Tibial artery (tissue), 4 donors: ENCODE data around the gene NECTIN2.
"Not testable (repeated sequence)": the region's sequence is repeated elsewhere in the genome, so short reads cannot be mapped to it uniquely, and the experiment has no call there.

ENCODE experiments used
- DNase-seq, 2 donors: peaks; one replicate each; pipeline ENCODE4 v3.0.0-alpha.2; 2019
- H3K27ac ChIP-seq, 2 donors: fragments of 200-600 bp; sonication (generic) in 1 of 2; 1 replicate in 1 of 2; 2 replicates in 1 of 2; pipeline ENCODE4 v1.5.1; 2018 to 2019; ENCODE audit warnings: mild to moderate bottlenecking in 1 of 2
- H3K27me3 ChIP-seq, 2 donors: fragments of 200-600 bp; sonication (generic) in 1 of 2; one replicate each; pipeline versions ENCODE4 v1.5.1 to v1.6.0; 2016 to 2019
- H3K36me3 ChIP-seq, 3 donors: fragments of 200-600 bp; sonication (generic) in 2 of 3; one replicate each; pipeline ENCODE4 v1.5.1; 2016 to 2019; ENCODE audit warnings: mild to moderate bottlenecking in 2 of 3
- H3K4me1 ChIP-seq, 4 donors: fragments of 200-600 bp; sonication (generic) in 2 of 4; 1 replicate in 3 of 4; 2 replicates in 1 of 4; pipeline ENCODE4 v1.5.1; 2016 to 2019
- H3K4me3 ChIP-seq, 2 donors: fragments of 200-600 bp; sonication (generic) in 1 of 2; 1 replicate in 1 of 2; 2 replicates in 1 of 2; pipeline ENCODE4 v1.5.1; 2018 to 2019; ENCODE audit warnings: mild to moderate bottlenecking in 2 of 2
- H3K9me3 ChIP-seq, 3 donors: fragments of 200-600 bp; sonication (generic) in 1 of 3; one replicate each; pipeline ENCODE4 v1.5.1; 2016 to 2019
- intact Hi-C: fragments of 100-400 bp; cut with DNase I; formaldehyde crosslinking; loops from one replicate; pipeline ENCODE4 v1.15.0; 2023; ENCODE audit warnings: low total_unique reads
- TF ChIP-seq, protein P1 (sequence below), 2 experiments: fragments of 200-600 bp in 1 of 2; fragments of 450-650 bp in 1 of 2; IDR thresholded peaks; one replicate each; pipeline ENCODE4 v1.5.1; 2017 to 2019; ENCODE audit warnings: antibody characterized with exemption in 2 of 2, mild to moderate bottlenecking in 1 of 2, moderate library complexity in 1 of 2

Gene NECTIN2

DNA sequence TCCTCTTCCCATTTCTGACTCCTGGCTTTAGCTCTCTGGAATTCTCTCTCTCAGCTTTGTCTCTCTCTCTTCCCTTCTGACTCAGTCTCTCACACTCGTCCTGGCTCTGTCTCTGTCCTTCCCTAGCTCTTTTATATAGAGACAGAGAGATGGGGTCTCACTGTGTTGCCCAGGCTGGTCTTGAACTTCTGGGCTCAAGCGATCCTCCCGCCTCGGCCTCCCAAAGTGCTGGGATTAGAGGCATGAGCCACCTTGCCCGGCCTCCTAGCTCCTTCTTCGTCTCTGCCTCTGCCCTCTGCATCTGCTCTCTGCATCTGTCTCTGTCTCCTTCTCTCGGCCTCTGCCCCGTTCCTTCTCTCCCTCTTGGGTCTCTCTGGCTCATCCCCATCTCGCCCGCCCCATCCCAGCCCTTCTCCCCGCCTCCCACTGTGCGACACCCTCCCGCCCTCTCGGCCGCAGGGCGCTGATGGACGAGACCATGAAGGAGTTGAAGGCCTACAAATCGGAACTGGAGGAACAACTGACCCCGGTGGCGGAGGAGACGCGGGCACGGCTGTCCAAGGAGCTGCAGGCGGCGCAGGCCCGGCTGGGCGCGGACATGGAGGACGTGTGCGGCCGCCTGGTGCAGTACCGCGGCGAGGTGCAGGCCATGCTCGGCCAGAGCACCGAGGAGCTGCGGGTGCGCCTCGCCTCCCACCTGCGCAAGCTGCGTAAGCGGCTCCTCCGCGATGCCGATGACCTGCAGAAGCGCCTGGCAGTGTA lies 62.2 kb downstream of the NECTIN2 start:
- H3K27ac ChIP-seq = no peak overlapping the region
- H3K4me3 ChIP-seq = no peak overlapping the region
- intact Hi-C loops = loop anchor here (10.0 kb wide), 1 partner anchor 147 kb away; no protein-coding TSS in a partner anchor
- peaks cover 0 to 72% of the 10 kb centered on the region in 2 donors for H3K27me3 ChIP-seq
- H3K9me3 ChIP-seq = no peaks in the 10 kb centered on the region
- H3K36me3 ChIP-seq = peaks cover 0 to 1% (median 1%) of the 10 kb centered on the region in 3 donors
- peaks cover 0 to 25% (median 4%) of the 10 kb centered on the region in 4 donors for H3K4me1 ChIP-seq
- DNase-seq = no peak
- TF ChIP-seq, protein P1, sequence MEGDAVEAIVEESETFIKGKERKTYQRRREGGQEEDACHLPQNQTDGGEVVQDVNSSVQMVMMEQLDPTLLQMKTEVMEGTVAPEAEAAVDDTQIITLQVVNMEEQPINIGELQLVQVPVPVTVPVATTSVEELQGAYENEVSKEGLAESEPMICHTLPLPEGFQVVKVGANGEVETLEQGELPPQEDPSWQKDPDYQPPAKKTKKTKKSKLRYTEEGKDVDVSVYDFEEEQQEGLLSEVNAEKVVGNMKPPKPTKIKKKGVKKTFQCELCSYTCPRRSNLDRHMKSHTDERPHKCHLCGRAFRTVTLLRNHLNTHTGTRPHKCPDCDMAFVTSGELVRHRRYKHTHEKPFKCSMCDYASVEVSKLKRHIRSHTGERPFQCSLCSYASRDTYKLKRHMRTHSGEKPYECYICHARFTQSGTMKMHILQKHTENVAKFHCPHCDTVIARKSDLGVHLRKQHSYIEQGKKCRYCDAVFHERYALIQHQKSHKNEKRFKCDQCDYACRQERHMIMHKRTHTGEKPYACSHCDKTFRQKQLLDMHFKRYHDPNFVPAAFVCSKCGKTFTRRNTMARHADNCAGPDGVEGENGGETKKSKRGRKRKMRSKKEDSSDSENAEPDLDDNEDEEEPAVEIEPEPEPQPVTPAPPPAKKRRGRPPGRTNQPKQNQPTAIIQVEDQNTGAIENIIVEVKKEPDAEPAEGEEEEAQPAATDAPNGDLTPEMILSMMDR (IDR thresholded peaks at IDR 0.05) = no peak

DNA sequence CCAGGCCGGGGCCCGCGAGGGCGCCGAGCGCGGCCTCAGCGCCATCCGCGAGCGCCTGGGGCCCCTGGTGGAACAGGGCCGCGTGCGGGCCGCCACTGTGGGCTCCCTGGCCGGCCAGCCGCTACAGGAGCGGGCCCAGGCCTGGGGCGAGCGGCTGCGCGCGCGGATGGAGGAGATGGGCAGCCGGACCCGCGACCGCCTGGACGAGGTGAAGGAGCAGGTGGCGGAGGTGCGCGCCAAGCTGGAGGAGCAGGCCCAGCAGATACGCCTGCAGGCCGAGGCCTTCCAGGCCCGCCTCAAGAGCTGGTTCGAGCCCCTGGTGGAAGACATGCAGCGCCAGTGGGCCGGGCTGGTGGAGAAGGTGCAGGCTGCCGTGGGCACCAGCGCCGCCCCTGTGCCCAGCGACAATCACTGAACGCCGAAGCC lies 62.8 kb downstream of the NECTIN2 start:
- intact Hi-C loops = loop anchor here (10.0 kb wide), 1 partner anchor 146 kb away; no protein-coding TSS in a partner anchor
- H3K27ac ChIP-seq = no peak overlapping the region
- peaks cover 0 to 72% of the 10 kb centered on the region in 2 donors for H3K27me3 ChIP-seq
- TF ChIP-seq, protein P1 (IDR thresholded peaks at IDR 0.05) = no peak
- DNase-seq = no peak
- no peaks in the 10 kb centered on the region for H3K36me3 ChIP-seq
- peaks cover 0 to 21% (median 4%) of the 10 kb centered on the region in 4 donors for H3K4me1 ChIP-seq
- H3K4me3 ChIP-seq = no peak overlapping the region
- H3K9me3 ChIP-seq = no peaks in the 10 kb centered on the region

DNA sequence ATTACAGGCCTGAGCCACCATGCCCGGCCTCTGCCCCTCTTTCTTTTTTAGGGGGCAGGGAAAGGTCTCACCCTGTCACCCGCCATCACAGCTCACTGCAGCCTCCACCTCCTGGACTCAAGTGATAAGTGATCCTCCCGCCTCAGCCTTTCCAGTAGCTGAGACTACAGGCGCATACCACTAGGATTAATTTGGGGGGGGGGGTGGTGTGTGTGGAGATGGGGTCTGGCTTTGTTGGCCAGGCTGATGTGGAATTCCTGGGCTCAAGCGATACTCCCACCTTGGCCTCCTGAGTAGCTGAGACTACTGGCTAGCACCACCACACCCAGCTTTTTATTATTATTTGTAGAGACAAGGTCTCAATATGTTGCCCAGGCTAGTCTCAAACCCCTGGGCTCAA lies 63.7 kb downstream of the NECTIN2 start:
- Histone ChIP-seq H3K4me1 (peaks cover 0 to 26% (median 7%) of the 10 kb centered on the region in 4 donors), H3K36me3 (no peaks in the 10 kb centered on the region), H3K27me3 (peaks cover 0 to 69% of the 10 kb centered on the region in 2 donors), H3K9me3 (no peaks in the 10 kb centered on the region), H3K27ac (no peak overlapping the region), H3K4me3 (no peak overlapping the region)
- DNase-seq = no peak
- intact Hi-C loops = loop anchor here (10.0 kb wide), 1 partner anchor 145 kb away; no protein-coding TSS in a partner anchor
- TF ChIP-seq, protein P1 (IDR thresholded peaks at IDR 0.05) = no peak

DNA sequence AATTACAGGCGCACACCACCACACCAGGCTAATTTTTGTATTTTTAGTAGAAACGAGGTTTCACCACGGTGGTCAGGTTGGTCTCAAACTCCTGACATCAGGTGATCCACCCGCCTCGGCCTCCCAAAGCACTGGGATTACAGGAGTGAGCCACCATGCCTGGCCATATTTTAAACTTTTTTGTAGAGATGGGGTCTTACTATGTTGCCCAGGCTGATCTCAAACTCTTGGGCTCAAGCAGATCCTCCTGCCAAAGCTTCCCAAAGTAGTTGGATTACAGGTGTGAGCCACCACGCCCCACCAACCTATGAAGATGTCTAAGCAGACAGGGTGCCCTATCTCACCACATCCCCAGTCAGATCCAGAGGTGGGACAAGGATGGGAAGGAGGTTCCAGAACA lies 65.8 kb downstream of the NECTIN2 start:
- DNase-seq, H3K9me3 ChIP-seq, H3K4me3 ChIP-seq, H3K27ac ChIP-seq, intact Hi-C loops, H3K36me3 ChIP-seq: not testable (repeated sequence)
- Histone ChIP-seq H3K27me3 (peaks cover 0 to 48% of the 10 kb centered on the region in 2 donors), H3K4me1 (peaks cover 0 to 19% (median 7%) of the 10 kb centered on the region in 4 donors)

DNA sequence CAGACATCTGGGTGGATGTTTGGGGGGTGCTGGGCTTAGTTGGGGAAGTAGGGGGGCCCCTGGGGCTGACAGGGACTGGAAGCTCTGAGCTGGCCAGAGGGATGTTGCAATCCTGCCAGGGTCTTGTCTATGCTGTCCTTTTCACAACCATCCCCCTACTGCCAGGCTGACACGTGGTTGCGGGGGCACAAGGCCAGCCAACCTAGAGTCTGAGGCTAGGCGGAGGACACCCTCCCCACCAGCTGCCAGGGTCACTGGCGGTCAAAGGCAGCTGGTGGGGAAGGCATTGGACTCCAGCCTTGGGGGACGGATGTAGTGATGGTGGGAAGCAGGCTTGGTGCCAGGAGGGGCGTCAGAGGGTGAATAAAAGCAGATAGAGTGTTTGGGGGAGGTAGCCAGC lies 66.8 kb downstream of the NECTIN2 start:
- TF ChIP-seq, protein P1 (IDR thresholded peaks at IDR 0.05) = no peak
- H3K36me3 ChIP-seq = no peaks in the 10 kb centered on the region
- intact Hi-C loops = no loop called here
- H3K4me1 ChIP-seq = peaks cover 0 to 19% (median 7%) of the 10 kb centered on the region in 4 donors
- H3K4me3 ChIP-seq = no peak overlapping the region
- H3K9me3 ChIP-seq = no peaks in the 10 kb centered on the region
- DNase-seq = peak in 1 of 2 donors; percentile 32
- peaks cover 0 to 38% of the 10 kb centered on the region in 2 donors for H3K27me3 ChIP-seq
- no peak overlapping the region for H3K27ac ChIP-seq

DNA sequence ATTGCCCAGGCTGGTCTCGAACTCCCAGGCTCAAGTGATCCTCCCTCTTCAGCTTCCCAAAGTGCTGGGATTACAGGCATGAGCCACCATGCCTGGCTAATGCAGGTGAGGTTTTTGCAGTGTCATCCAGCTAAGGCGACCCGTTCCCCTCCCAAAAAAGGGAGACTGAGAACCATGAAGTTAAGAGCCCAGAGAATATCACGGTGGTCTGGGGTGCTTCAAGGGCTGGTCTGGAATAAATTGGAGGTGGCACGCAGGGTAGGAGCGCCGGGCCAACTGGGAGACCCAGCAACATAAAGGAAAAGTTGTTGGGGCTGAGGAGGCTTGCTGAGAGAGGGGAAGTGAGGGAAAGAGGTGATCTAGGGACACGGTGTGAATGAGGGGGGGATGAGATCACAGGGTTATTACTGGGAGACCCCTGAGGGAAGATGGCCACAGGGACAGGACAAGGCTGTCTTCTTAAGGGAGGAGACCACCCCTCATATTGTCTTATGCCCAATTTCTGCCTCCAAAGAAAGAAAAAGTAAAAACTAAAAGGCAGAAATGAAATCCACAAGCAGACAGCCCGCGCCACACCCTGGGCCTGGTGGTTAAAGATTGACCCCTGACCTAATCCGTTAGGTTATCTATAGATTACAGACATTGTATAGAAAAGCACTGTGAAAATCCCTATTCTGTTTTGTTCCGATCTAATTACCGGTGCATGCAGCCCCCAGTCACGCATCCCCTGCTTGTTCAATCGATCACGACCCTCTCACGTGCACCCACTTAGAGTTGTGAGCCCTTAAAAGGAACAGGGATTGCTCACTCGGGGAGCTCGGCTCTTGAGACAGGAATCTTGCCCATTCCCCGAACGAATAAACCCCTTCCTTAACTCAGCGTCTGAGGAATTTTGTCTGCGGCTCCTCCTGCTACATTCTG lies 67.7 kb downstream of the NECTIN2 start:
- H3K27ac ChIP-seq, H3K36me3 ChIP-seq, H3K4me3 ChIP-seq, intact Hi-C loops, DNase-seq, H3K9me3 ChIP-seq: not testable (repeated sequence)
- H3K27me3 ChIP-seq = peaks cover 0 to 34% of the 10 kb centered on the region in 2 donors
- H3K4me1 ChIP-seq = peaks cover 0 to 19% (median 7%) of the 10 kb centered on the region in 4 donors

DNA sequence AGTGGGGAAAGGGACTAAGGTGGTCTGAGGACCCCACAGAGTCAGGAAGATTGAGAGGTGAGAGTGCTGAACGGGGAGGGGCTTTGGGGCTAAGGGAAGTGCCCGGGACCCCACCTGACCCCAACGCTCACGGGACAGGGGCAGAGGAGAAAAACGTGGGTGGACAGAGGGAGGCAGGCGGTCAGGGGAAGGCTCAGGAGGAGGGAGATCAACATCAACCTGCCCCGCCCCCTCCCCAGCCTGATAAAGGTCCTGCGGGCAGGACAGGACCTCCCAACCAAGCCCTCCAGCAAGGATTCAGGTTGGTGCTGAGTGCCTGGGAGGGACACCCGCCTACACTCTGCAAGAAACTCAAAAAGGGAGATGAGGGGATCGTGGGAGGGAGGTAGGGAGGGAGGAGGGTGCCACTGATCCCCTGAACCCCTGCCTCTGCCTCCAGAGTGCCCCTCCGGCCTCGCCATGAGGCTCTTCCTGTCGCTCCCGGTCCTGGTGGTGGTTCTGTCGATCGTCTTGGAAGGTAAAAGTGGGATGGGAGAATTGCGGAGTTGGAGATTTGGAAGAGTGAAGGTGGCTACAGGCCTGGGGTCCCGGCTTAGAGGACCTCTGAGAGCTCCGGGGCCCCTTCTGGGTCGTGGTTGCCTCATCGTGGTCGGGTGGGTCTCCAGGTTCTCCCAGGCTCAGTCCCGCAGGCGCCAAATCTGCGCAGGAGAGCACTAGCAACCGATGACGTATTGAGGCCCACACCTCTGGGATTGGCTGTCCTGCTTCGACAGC lies 68.5 kb downstream of the NECTIN2 start, which contains the start of gene APOC1:
APOC1 (plus strand) TSS at position 176 of the 774 bp plus-strand sequence; CDS start at position 460, 284 bp downstream.
- H3K36me3 ChIP-seq, intact Hi-C loops, H3K27ac ChIP-seq, H3K9me3 ChIP-seq: not testable (repeated sequence)
- Histone ChIP-seq H3K27me3 (peaks cover 0 to 25% of the 10 kb centered on the region in 2 donors), H3K4me3 (peak within 1 kb of the TSS; percentile 43 to 55), H3K4me1 (peaks cover 0 to 19% (median 7%) of the 10 kb centered on the region in 4 donors)
- DNase-seq = peak; percentile 78 to 89
